Measurements from ENCODE around the gene SPTLC2. TPM values are rescaled to one million over a fixed set of nuclear protein-coding genes. Genes with fewer than 3 reads are reported as not detected.
A peak's percentile ranks its signal among the peaks of the same experiment; 100 is the strongest.

SPTLC2 gene
- total and polyA plus RNA-seq, 2 of the 13 experiments (the other 11 are each of a cell fraction or from before 2014, with no cell fraction given): 17.4 to 17.5 TPM

- TF ChIP-seq PCBP1 (IDR thresholded peaks at IDR 0.05; ENCODE audit: borderline replicate concordance, low read depth, low read length) (no peak), PAF1 (CRISPR knock-in tag; IDR thresholded peaks at IDR 0.05) (no peak), ZNF512B (CRISPR knock-in tag; IDR thresholded peaks at IDR 0.05; ENCODE audit: borderline replicate concordance) (no peak), ZNF335 (CRISPR knock-in tag; IDR thresholded peaks at IDR 0.05) (no peak), ZNF691 (CRISPR knock-in tag; IDR thresholded peaks at IDR 0.05; ENCODE audit: borderline replicate concordance, low read depth) (no peak), HMGXB4 (CRISPR knock-in tag; IDR thresholded peaks at IDR 0.05; ENCODE audit: borderline replicate concordance in 1 of 2, low read depth in 1 of 2) (no peak), MYC (CRISPR knock-in tag; IDR thresholded peaks at IDR 0.05; ENCODE audit: borderline replicate concordance) (no peak), REST (IDR thresholded peaks at IDR 0.05; ENCODE audit: borderline replicate concordance in 1 of 2, low read depth in 1 of 2, low read length in 2 of 2) (no peak), GATAD2A (CRISPR knock-in tag; IDR thresholded peaks at IDR 0.05) (peak; percentile 39; the same call in 1 of the 2 replicates), TEAD3 (CRISPR knock-in tag; optimal IDR thresholded peaks at IDR 0.05; ENCODE audit: borderline replicate concordance) (no peak), PAXIP1 (CRISPR knock-in tag; conservative IDR thresholded peaks at IDR 0.05) (no peak), ZXDC (CRISPR knock-in tag; IDR thresholded peaks at IDR 0.05) (no peak), KLF11 (CRISPR knock-in tag; IDR thresholded peaks at IDR 0.05) (no peak)
Measured at GRCh38 chr14:77469067-77469505, 147.4 kb downstream of the SPTLC2 start (continued).
